GM10266 (cell line): ENCODE measurements around the gene FAM168A.
A peak's percentile ranks its signal among the peaks of the same experiment; 100 is the strongest.

Source experiments
- DNase-seq: peaks from one replicate; pipeline ENCODE4 v3.0.0; 2012; ENCODE audit errors: extremely low spot score
- CTCF ChIP-seq: IDR thresholded peaks from 2 replicates; pipeline ENCODE4 v1.5.1; 2012; ENCODE audit warnings: mild to moderate bottlenecking, low read depth; ENCODE audit not compliant: control insufficient read depth, insufficient read depth; ENCODE audit errors: missing control alignments

The FAM168A gene

DNA sequence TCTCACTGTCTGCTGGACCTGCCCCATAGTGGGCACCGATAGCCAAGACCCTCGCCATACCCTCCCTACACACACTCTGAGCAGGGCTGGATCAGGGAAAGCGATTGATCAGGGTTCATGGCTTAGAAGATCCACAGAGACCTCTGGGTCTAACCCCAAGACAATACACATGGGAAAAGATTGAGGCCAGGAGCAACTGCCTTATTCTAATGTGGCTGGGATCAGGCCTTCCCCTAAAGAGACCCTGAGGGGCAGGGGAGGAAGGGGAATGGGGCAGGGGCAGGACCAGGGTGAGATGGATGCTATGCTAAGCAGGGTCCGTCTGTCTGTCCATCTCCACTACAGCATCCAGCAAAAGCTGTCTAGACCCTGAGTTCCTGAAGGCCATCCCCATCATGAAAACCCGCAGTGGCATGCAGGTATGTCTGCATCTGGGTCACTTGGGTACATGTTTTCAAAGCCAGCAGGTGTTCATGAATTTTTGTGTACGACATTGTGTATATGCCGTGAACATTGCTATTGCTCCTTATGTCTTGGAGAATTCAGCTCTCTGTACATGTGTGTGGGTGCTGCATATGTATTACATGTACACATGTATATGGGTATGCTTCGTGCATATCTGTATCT lies 237.1 kb downstream of the FAM168A start:
- DNase-seq: no peak
- no peak for TF ChIP-seq CTCF

GRCh38 chr11:73359930-73360742 lies 237.8 kb downstream of the FAM168A start:
- peak; percentile 33 for TF ChIP-seq CTCF
- peak; percentile 53 for DNase-seq

- DNase-seq: no peak
- TF ChIP-seq CTCF: no peak
These were observed 238.6 kb downstream of the FAM168A start for GRCh38 chr11:73359341-73359740.

- DNase-seq: no peak
- no peak for TF ChIP-seq CTCF
These were observed 239.8 kb downstream of the FAM168A start for GRCh38 chr11:73358071-73358470.

DNA sequence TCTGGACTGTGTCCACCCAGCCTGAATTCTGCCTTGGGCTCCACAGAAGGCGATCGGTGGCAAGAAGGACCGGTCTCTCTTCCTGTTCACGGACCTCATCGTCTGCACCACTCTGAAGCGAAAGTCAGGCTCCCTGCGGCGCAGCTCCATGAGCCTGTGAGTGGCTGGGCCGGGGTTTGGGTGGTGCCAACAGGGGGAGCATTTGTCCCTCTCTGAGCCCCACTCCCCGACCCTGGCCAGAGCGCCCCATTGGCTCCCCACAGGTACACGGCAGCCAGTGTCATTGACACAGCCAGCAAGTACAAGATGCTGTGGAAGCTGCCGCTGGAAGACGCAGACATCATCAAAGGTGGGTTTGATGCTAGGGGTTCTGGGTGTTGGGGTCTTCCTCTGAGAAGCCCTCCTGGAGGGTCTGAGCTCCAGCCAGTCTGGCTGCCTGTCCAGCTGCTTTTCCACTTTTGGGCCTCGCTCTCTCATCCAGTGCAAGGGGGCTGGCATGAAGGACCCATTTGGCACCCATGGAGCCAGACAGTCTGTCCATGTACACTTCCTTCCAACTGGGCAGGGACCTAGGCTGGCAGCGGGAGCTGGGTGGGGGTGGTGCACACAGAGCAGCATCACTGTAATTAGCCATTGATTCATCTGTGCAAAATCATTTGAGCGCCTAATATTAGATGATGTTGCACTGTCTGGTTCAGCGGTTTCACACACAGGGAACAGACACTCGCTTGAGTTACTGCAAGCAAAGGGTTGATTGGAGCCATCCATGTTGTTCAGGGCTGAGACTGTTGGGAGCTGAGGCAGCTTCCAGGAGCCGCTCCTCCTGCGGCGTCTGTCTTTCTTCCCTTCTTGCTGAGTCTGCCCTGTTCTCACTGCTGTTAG lies 240.7 kb downstream of the FAM168A start:
- no peak for TF ChIP-seq CTCF
- no peak for DNase-seq

DNA sequence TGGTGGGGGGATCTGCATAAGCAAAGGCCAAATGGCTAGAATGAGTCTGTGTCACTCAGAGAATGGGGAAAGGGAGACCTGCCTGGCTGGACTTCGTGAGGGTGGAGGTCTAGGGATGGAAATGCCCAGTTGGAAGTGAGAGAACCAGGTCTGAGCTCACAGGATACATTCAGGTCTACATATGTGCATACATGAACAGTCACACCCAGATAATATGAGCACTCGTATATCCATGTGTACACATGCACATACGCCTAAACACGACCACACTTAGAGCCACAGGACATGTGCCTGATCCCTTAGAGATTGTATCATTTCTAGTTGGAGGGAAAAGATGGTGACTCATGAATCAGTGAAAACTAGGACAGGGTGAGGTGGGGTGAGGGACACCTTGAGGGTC lies 242.8 kb downstream of the FAM168A start:
- no peak for DNase-seq
- no peak for TF ChIP-seq CTCF
